Anterior cingulate cortex (tissue), 58 donors: Measurements from ENCODE around the gene AP3B1.
"Not testable (repeated sequence)": the region's sequence is repeated elsewhere in the genome, so short reads cannot be mapped to it uniquely, and the experiment has no call there.

Experiments
- DNase-seq, 58 donors: peaks; one replicate each; lab custom pipeline; 2025; lab: John Stamatoyannopoulos, UW

The AP3B1 gene

DNA sequence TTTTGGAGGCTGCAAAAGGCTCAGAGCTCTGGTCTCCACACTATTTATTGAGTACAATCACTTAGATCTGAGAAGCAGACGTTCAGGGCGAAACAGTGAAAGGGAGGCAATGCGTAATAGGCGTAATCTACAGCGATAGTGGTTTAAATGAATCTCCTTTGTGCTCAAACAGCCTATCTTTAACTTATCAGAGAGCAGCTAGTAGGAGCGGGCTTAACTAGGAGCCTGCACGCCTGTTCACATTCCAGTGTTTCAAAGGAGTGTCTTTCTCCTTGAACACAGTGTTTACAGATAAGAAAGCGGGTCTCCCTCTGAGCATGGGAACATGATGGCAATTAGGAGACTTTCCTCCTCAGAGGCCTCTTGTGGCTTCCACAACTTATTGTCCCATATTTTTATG lies 49.4 kb downstream of the AP3B1 start:
- no peak for DNase-seq

DNA sequence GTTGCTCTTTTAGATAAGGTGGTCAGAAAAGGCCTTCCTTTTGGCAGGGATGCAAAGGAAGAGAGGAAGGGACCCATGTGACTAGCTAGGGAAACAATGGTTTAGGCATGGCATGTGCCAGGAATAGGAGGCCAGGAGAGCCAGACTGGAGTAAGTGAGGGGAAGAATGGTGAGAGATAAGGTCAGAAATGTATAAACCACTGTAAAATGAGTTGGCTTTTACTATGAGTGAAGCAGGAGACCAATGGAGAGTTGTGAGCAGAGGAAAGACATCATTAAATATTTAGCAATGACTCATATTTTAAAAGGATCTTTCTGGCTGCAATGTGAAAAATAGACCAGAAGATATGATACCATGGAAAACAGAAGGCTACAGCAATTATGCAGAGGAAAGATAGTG lies 50.9 kb downstream of the AP3B1 start:
- no peak for DNase-seq

- no peak for DNase-seq
Measured at GRCh38 chr5:78243091-78243490, 51.4 kb downstream of the AP3B1 start.

- no peak for DNase-seq
Measured at GRCh38 chr5:78242001-78242400, 52.5 kb downstream of the AP3B1 start.

GRCh38 chr5:78237911-78238310 lies 56.6 kb downstream of the AP3B1 start:
- no peak for DNase-seq

DNA sequence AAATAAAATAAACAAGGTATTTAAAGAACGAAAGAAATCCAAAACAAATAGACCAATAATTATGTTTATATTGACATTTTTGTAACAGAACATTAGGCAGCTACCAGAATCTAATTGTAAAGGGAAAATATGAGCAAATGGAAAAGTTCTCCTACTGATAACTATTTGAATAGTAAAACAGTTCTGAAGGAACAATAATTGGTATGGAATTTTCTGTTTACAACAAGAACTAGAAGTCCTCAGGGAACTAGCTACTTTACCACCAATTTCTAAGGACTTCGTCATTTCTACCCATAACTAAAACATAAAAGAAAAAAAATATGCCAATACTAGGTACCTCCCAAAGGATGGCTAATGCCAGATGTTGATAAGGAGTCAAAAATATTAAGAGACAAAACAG lies 58.5 kb downstream of the AP3B1 start:
- no peak for DNase-seq

DNA sequence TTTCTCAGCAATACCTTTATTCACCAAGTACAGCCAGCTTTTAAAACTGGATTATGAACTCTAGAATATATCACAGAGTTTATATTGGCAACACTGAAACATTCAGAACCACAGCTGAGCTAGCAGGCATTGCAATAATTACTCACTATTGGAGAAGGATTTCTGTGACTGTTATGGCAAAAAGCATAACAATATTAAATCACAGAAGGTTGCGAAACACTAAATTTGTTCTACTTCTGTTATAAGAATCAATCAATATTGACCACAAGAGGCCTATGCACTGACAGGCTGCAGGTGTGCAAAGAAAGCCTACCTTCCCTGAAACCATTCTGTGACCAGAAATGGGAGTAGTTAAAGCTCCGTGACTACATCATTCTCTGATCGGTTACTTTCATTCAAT lies 59.2 kb downstream of the AP3B1 start:
- DNase-seq: no peak

GRCh38 chr5:78234804-78235203 lies 59.7 kb downstream of the AP3B1 start:
- no peak for DNase-seq

- no peak for DNase-seq
Measured at GRCh38 chr5:78232163-78232562, 62.3 kb downstream of the AP3B1 start.

- no peak for DNase-seq
Measured at GRCh38 chr5:78224358-78224757, 70.1 kb downstream of the AP3B1 start.

GRCh38 chr5:78221964-78222451 lies 72.5 kb downstream of the AP3B1 start:
- no peak for DNase-seq

DNA sequence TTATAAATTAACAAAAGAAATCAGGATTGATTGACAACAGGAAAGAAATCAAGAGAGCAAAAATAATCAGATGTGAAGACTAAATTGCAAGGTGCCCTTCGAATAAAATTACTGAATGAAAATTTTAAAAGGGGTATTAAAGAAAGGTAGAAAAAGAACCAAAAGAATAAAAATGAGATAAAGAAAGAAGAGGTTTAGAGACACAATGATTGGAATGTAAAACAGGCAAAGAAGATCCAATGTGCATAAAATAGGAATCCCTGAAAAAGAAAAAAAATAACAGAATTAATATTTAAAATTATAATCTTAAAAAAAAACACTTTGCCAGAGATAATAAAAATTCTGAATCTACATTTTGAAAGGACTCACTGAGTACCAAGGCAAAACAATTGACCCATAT lies 73.0 kb downstream of the AP3B1 start:
- DNase-seq: no peak

GRCh38 chr5:78215972-78216371 lies 78.5 kb downstream of the AP3B1 start:
- DNase-seq: no peak

DNA sequence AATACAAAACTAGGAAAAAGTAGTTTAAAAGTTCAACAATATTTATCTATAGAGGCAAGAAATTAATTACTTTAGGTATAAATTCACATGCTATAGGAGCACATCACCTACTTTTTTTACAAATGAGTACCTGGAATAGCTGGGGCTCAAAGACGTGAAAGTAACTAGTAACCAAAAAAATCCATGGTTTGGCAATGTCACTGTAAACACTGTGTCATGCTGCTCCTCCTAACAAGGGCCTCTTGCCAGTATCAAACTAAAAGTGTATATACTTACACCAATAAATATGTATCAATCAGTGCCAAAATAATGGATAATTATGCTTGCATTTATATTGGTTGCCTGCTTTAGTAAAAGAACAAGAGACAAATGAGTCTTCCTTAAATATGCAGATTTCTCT lies 78.9 kb downstream of the AP3B1 start:
- no peak for DNase-seq

GRCh38 chr5:78213799-78214198 lies 80.7 kb downstream of the AP3B1 start:
- peak in 30 of 58 donors; percentile 1 to 59 (median 12) for DNase-seq

GRCh38 chr5:78211052-78211451 lies 83.4 kb downstream of the AP3B1 start:
- DNase-seq: no peak

DNA sequence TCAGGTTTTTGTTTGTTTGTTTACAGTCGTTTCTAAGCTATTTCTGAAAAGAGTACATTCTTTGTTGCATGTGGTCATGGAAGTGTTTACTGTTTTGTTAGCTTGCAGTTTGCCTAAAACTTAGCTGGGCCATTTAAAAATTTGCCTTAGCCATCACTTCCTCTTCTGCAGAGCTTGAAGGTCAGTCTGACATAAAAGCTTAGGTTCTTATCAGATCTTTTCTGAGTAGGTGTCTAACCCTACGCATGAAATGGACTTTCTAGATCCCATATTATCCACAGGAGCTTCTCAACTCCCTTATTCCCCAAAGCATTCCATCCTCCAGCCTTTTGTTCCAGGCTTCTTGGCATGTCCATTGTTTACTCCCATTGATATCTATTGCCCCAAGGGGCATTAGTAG lies 90.3 kb downstream of the AP3B1 start:
- DNase-seq: no peak

GRCh38 chr5:78203815-78204214 lies 90.7 kb downstream of the AP3B1 start:
- no peak for DNase-seq

GRCh38 chr5:78190402-78190801 lies 104.1 kb downstream of the AP3B1 start:
- no peak for DNase-seq

DNA sequence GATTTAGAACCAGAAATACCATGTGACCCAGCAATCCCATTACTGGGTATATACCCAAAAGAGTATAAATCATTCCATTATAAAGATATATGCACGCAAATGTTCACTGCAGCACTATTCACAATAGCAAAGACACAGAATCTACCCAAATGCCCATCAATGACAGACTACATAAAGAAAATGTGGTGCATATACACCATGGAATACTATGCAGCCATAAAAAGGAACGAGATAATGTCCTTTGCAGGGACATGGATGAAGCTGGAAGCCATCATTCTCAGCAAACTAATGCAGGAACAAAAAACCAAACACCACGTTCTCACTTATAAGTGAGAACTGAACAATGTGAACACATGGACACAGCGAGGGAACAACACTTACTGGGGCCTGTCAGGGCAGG lies 105.8 kb downstream of the AP3B1 start:
- DNase-seq: not testable (repeated sequence)

- DNase-seq: no peak
Measured at GRCh38 chr5:78187172-78187571, 107.3 kb downstream of the AP3B1 start.

DNA sequence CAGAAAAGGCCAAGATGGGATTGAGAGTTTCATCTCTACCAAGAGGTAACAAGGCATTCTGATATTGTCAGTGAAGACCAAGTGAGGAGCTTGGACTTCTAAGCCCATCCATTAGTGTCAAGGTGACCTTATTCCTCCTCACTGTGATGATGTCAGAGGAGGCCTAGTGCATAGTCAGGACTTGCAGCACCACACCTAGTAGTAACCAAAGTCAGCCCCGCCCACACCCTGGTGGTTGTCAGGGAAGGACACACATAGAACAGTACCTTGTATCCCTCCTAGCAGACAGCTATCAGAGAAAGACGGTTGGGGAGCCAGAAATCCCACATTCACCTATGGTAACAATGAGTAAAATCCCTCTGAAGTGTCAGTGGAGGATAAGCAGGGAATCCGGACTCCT lies 111.7 kb downstream of the AP3B1 start:
- DNase-seq: no peak

DNA sequence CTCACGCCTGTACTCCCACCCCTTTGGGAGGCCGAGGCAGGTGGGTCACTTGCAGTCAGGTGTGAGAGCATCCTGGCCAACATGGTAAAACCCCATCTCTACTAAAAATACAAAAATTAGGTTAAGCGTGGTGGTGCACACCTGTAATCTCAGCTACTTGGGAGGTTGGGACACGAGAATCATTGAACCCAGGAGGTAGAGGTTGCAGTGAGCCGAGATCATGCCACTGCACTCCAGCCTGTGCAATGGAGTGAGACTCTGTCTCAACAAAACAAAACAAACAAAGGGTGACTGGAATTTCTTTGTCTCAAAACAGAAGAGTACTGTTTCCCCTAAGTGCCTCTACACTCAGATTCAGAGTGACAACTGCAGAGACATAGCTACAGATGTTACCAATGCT lies 116.1 kb downstream of the AP3B1 start:
- no peak for DNase-seq
